GM23248 (cell line): ENCODE results near the gene FAF2.

ENCODE experiments used
- EZH2 ChIP-seq: fragments of 200-600 bp; sonication (generic); IDR thresholded peaks from 2 replicates; pipeline ENCODE4 v1.6.1; 2018; ENCODE audit warnings: antibody characterized with exemption, mild to moderate bottlenecking; ENCODE audit not compliant: insufficient read depth, poor library complexity, severe bottlenecking
- EZH2phosphoT487 ChIP-seq: fragments of 200-600 bp; sonication (generic); IDR thresholded peaks from 2 replicates; pipeline ENCODE4 v1.6.1; 2018; ENCODE audit warnings: antibody characterized with exemption, moderate library complexity, mild to moderate bottlenecking, low read depth; ENCODE audit not compliant: insufficient read depth

GRCh38 chr5:176521286-176521685 is 73.1 kb downstream of the FAF2 start:
- TF ChIP-seq EZH2 (no peak), EZH2phosphoT487 (no peak)
